HL-60 (cell line): Measurements from ENCODE around the gene TTLL3.

ENCODE experiments used
- DNase-seq, 2 experiments: peaks; one replicate each; pipeline ENCODE4 v3.0.0-alpha.2; 2010 to 2020; ENCODE audit warnings: low read depth in 1 of 2, low spot score in 1 of 2
- H3K27ac ChIP-seq: fragments of 250-450 bp; sonication (Bioruptor Pico); replicated peaks from 2 replicates; pipeline ENCODE4 v1.5.1; 2020; ENCODE audit warnings: mild to moderate bottlenecking, moderate library complexity
- H3K27me3 ChIP-seq: fragments of 250-450 bp; sonication (Bioruptor Pico); 2 replicates; pipeline ENCODE4 v1.5.1; 2021; ENCODE audit warnings: mild to moderate bottlenecking, moderate library complexity; ENCODE audit not compliant: insufficient read depth, poor library complexity, severe bottlenecking
- H3K4me3 ChIP-seq: replicated peaks from 2 replicates; pipeline ENCODE4 v1.5.1; 2011; ENCODE audit warnings: mild to moderate bottlenecking, control low read depth, low read length; ENCODE audit not compliant: insufficient read depth
- GABPA ChIP-seq: IDR thresholded peaks from 2 replicates; pipeline ENCODE4 v1.6.1; 2012; ENCODE audit warnings: low read depth
- POLR2AphosphoS5 ChIP-seq: IDR thresholded peaks from 2 replicates; pipeline ENCODE4 v1.6.1; 2012; ENCODE audit warnings: low read depth
- SPI1 ChIP-seq: IDR thresholded peaks from 2 replicates; pipeline ENCODE4 v1.6.1; 2012; ENCODE audit warnings: low read depth, mild to moderate bottlenecking, borderline replicate concordance
- TF ChIP-seq, protein P1 (sequence below): IDR thresholded peaks from one replicate; pipeline ENCODE4 v1.5.1; 2011; ENCODE audit warnings: low read length, control low read depth, inconsistent platforms; ENCODE audit not compliant: insufficient read depth
- TF ChIP-seq, protein P2 (sequence below): IDR thresholded peaks from 2 replicates; pipeline ENCODE4 v1.6.1; 2012; ENCODE audit warnings: low read depth; ENCODE audit not compliant: insufficient replicate concordance

TTLL3 gene

DNA sequence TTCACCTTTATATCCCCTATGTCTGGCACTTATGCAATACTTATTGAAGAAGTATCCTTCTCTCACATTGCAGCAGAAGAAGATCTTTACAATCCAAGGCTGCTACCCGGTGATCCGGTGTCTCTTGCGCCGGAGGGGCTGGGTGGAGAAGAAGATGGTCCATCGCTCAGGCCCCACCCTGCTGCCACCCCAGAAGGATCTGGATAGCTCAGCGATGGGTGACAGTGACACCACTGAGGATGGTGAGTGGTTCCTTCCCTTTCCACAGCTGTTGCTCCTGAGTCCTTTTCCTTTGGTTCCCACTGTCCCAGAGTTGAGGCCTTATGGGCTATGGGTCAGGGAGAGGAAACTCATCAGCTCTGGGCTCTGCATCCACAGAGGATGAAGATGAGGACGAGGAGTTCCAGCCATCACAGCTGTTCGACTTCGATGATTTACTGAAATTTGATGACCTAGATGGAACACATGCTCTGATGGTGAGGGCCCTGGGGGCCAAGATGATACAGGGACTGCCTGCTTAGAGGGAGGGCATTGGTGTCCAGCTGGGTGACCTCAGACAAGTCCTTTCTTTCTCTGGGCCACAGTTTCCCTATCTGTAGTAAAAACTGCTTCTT is 2.9 kb downstream of the TTLL3 start:
- H3K27ac ChIP-seq, result no peak overlapping the region
- DNase-seq, result no peak
- TF ChIP-seq, protein P1, sequence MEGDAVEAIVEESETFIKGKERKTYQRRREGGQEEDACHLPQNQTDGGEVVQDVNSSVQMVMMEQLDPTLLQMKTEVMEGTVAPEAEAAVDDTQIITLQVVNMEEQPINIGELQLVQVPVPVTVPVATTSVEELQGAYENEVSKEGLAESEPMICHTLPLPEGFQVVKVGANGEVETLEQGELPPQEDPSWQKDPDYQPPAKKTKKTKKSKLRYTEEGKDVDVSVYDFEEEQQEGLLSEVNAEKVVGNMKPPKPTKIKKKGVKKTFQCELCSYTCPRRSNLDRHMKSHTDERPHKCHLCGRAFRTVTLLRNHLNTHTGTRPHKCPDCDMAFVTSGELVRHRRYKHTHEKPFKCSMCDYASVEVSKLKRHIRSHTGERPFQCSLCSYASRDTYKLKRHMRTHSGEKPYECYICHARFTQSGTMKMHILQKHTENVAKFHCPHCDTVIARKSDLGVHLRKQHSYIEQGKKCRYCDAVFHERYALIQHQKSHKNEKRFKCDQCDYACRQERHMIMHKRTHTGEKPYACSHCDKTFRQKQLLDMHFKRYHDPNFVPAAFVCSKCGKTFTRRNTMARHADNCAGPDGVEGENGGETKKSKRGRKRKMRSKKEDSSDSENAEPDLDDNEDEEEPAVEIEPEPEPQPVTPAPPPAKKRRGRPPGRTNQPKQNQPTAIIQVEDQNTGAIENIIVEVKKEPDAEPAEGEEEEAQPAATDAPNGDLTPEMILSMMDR, result no peak
- TF ChIP-seq GABPA, result no peak
- no peak for TF ChIP-seq SPI1
- TF ChIP-seq POLR2AphosphoS5, result no peak
- TF ChIP-seq, protein P2, sequence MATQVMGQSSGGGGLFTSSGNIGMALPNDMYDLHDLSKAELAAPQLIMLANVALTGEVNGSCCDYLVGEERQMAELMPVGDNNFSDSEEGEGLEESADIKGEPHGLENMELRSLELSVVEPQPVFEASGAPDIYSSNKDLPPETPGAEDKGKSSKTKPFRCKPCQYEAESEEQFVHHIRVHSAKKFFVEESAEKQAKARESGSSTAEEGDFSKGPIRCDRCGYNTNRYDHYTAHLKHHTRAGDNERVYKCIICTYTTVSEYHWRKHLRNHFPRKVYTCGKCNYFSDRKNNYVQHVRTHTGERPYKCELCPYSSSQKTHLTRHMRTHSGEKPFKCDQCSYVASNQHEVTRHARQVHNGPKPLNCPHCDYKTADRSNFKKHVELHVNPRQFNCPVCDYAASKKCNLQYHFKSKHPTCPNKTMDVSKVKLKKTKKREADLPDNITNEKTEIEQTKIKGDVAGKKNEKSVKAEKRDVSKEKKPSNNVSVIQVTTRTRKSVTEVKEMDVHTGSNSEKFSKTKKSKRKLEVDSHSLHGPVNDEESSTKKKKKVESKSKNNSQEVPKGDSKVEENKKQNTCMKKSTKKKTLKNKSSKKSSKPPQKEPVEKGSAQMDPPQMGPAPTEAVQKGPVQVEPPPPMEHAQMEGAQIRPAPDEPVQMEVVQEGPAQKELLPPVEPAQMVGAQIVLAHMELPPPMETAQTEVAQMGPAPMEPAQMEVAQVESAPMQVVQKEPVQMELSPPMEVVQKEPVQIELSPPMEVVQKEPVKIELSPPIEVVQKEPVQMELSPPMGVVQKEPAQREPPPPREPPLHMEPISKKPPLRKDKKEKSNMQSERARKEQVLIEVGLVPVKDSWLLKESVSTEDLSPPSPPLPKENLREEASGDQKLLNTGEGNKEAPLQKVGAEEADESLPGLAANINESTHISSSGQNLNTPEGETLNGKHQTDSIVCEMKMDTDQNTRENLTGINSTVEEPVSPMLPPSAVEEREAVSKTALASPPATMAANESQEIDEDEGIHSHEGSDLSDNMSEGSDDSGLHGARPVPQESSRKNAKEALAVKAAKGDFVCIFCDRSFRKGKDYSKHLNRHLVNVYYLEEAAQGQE, result no peak
- H3K4me3 ChIP-seq, result no peak overlapping the region
- no peaks in the 10 kb centered on the region for H3K27me3 ChIP-seq

DNA sequence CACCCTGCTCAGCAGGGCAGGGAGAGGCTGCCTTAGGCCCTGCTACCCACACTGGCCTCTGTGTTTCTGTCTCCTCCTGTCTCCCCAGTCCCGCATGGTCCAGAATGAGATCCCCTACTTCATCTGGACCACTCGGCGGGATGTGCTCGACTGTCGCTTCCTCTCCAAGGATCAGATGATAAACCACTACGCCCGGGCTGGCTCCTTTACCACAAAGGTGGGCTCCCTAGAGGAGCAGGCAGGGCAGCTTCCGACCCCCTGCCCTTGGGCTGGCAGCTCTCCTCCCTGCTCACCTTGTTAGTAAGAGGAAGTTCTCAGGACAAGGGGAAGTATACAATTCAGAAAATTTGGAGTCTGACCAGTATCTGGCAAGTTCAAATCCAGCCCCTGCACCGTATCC is 5.9 kb downstream of the TTLL3 start:
- TF ChIP-seq SPI1 (no peak), GABPA (no peak), POLR2AphosphoS5 (no peak)
- TF ChIP-seq, protein P1, result no peak
- TF ChIP-seq, protein P2, result no peak
- no peak overlapping the region for H3K4me3 ChIP-seq
- no peak overlapping the region for H3K27ac ChIP-seq
- no peak for DNase-seq
- H3K27me3 ChIP-seq, result no peaks in the 10 kb centered on the region

DNA sequence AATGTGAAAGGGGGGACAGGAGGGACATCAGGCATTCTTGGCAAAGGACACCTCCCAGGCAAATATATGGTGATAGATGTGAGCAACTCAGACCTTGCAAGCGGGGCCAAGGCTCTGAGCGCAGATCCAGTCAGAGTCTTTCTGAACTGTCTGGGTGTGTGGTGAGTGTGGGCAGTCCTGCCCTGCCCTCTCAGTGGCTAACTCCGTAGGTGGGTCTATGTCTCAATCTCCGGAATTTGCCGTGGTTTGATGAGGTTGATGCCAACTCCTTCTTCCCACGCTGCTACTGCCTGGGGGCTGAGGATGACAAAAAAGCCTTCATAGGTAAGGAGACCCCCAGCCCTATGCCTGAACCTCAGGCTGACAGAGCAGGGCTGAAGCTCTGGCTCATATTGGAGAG is 7.4 kb downstream of the TTLL3 start:
- H3K4me3 ChIP-seq, result no peak overlapping the region
- TF ChIP-seq, protein P2, result no peak
- TF ChIP-seq SPI1 (no peak), GABPA (no peak), POLR2AphosphoS5 (no peak)
- TF ChIP-seq, protein P1, result no peak
- no peaks in the 10 kb centered on the region for H3K27me3 ChIP-seq
- H3K27ac ChIP-seq, result no peak overlapping the region
- no peak for DNase-seq
